Renal pelvis (tissue), 4 donors: ENCODE data around the gene SYS1. TPM values are rescaled to one million over a fixed set of nuclear protein-coding genes. Genes with fewer than 3 reads are reported as not detected.

ENCODE experiments used
- DNase-seq: peaks from one replicate; pipeline ENCODE4 v3.0.0-alpha.2; 2013
- polyA plus RNA-seq, 3 donors: library from polyadenylated mRNA; unstranded; fragments of 120-200 nt; gene quantifications; one replicate each; pipeline ENCODE4 v1.2.1, GENCODE V29; 2013; ENCODE audit not compliant: insufficient read length in 3 of 3

The SYS1 gene
- polyA plus RNA-seq, 3 donors: 32.0 to 36.5 (median 36.1) TPM

GRCh38 chr20:45407783-45408645 lies 45.1 kb downstream of the SYS1 start, which contains the start of gene DBNDD2:
Gene DBNDD2 (plus strand): TSS chr20:45408289. CDS start chr20:45408468, 179 bp downstream.
- DNase-seq: no peak

GRCh38 chr20:45408646-45409213 lies 45.8 kb downstream of the SYS1 start:
- DNase-seq: no peak

- no peak for DNase-seq
Observed at GRCh38 chr20:45409521-45410272, 46.7 kb downstream of the SYS1 start.

- DNase-seq: no peak
Observed at GRCh38 chr20:45410887-45411286, 47.9 kb downstream of the SYS1 start.

GRCh38 chr20:45412653-45413052 lies 49.7 kb downstream of the SYS1 start:
- DNase-seq: no peak

- no peak for DNase-seq
Observed at GRCh38 chr20:45413479-45413878, 50.5 kb downstream of the SYS1 start.

- peak; percentile 86 for DNase-seq
Observed at GRCh38 chr20:45415822-45416637, 53.1 kb downstream of the SYS1 start, which contains the start of gene PIGT. Gene PIGT (plus strand): TSS chr20:45416141. CDS start chr20:45416157, 16 bp downstream.

GRCh38 chr20:45416917-45417316 lies 54.0 kb downstream of the SYS1 start:
- DNase-seq: no peak

Other genes starting within 250 kb of the SYS1 start
- not detected for gene WFDC5, start 248.0 kb upstream of the SYS1 start, polyA plus RNA-seq
- gene WFDC12, start 238.7 kb upstream of the SYS1 start, polyA plus RNA-seq: not detected
- not detected for gene PI3, start 188.3 kb upstream of the SYS1 start, polyA plus RNA-seq
- gene SEMG1, start 156.1 kb upstream of the SYS1 start, polyA plus RNA-seq: under 1 TPM in 1 of 3 donors, not detected in 2; 0.16 TPM
- under 1 TPM in 1 of 3 donors, not detected in 2; 0.10 TPM for gene SEMG2, start 141.8 kb upstream of the SYS1 start, polyA plus RNA-seq
- under 1 TPM in 2 of 3 donors, not detected in 1; 0.28 to 0.69 TPM for gene SLPI, start 108.6 kb upstream of the SYS1 start, polyA plus RNA-seq
- not detected for gene RBPJL, start 56.3 kb upstream of the SYS1 start, polyA plus RNA-seq
- under 1 TPM; 0.21 to 0.43 (median 0.34) TPM for gene MATN4, start 54.9 kb upstream of the SYS1 start, polyA plus RNA-seq
- gene SDC4, start 14.7 kb upstream of the SYS1 start, polyA plus RNA-seq: 100 to 1,000 TPM; 136 to 187 (median 157) TPM
- 1 to 10 TPM; 1.3 to 3.0 (median 2.0) TPM for gene TP53TG5, start 15.2 kb downstream of the SYS1 start, polyA plus RNA-seq
- 10 to 100 TPM; 24.3 to 25.7 (median 24.8) TPM for gene DBNDD2, start 45.1 kb downstream of the SYS1 start, polyA plus RNA-seq
- gene PIGT, start 53.0 kb downstream of the SYS1 start, polyA plus RNA-seq: 10 to 100 TPM; 98.2 to 99.1 (median 98.8) TPM
- 100 to 1,000 TPM; 204 to 219 (median 205) TPM for gene WFDC2, start 106.6 kb downstream of the SYS1 start, polyA plus RNA-seq
- gene SPINT3, start 152.5 kb downstream of the SYS1 start, polyA plus RNA-seq: not detected
- under 1 TPM in 1 of 3 donors, not detected in 2; 0.37 TPM for gene WFDC6, start 176.3 kb downstream of the SYS1 start, polyA plus RNA-seq
- gene EPPIN, start 184.2 kb downstream of the SYS1 start, polyA plus RNA-seq: under 1 TPM; 0.20 to 0.47 (median 0.36) TPM
- gene WFDC8, start 216.1 kb downstream of the SYS1 start, polyA plus RNA-seq: under 1 TPM in 1 of 3 donors, not detected in 2; 0.24 TPM